Measurements from ENCODE around the gene NIN.

GRCh38 chr14:50717811-50718210 is 113.2 kb downstream of the NIN start:
- TF ChIP-seq EP300 (conservative IDR thresholded peaks at IDR 0.05; ENCODE audit: poor library complexity, severe bottlenecking) (no peak), RAD21 (conservative IDR thresholded peaks at IDR 0.05) (no peak), CTCF (IDR thresholded peaks at IDR 0.05; ENCODE audit: poor library complexity, severe bottlenecking) (no peak), SMC3 (conservative IDR thresholded peaks at IDR 0.05; ENCODE audit: poor library complexity) (no peak), EZH2 (IDR thresholded peaks at IDR 0.05; ENCODE audit: borderline replicate concordance, insufficient read depth, low read length, poor library complexity, severe bottlenecking) (no peak)
